ENCODE measurements around the gene HPCA.
A peak's percentile ranks its signal among the peaks of the same experiment; 100 is the strongest.

The HPCA gene

DNA sequence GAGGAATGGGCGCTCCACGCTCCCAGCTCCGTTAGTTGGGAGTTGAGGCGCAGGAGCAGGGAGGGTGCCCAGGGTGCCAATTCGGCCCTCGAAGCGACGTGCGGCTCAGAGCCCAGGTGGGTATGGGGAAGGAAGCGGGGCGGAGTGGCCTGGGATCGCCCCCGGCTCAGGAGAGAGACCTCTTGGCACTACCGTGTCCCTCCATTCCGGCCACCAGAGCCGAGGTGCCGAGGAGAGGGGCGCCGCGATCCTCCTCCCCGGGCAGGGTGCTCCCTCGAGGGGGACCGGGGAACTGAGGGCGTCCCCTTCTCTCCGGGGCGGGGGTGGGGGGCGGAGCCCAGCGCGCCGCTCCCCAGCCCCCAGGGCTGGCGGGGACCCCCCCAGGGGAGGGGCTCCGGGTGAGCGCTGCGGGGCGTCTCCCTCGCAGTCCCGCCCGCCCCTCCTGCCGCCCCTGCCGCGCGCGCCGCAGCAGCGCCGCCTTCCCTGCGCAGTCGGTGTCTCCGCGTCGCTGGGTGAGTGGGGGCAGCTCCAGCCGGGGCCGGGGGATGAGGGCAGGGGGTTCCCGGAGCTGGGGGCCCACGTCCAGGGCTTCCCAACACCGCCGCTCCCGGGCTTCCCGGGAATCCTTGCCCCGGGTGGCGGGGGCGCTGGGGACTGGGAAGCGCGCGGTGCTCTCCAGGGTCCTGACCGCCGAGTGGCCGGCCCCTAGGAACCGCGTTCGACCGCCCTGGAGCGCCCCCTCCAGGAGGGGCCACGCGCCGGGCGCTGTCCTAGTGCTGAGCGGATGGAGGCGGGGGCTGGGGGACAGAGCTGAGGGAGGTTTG is at the start of gene HPCA:
HPCA (plus strand) TSS at position 488 of the 824 bp plus-strand sequence. CDS start 2,408 bp downstream, outside the sequence.
- H3K4me3 ChIP-seq (ENCODE audit: low read depth, low read length), result no peak within 1 kb of the TSS
- TF ChIP-seq, protein P1, sequence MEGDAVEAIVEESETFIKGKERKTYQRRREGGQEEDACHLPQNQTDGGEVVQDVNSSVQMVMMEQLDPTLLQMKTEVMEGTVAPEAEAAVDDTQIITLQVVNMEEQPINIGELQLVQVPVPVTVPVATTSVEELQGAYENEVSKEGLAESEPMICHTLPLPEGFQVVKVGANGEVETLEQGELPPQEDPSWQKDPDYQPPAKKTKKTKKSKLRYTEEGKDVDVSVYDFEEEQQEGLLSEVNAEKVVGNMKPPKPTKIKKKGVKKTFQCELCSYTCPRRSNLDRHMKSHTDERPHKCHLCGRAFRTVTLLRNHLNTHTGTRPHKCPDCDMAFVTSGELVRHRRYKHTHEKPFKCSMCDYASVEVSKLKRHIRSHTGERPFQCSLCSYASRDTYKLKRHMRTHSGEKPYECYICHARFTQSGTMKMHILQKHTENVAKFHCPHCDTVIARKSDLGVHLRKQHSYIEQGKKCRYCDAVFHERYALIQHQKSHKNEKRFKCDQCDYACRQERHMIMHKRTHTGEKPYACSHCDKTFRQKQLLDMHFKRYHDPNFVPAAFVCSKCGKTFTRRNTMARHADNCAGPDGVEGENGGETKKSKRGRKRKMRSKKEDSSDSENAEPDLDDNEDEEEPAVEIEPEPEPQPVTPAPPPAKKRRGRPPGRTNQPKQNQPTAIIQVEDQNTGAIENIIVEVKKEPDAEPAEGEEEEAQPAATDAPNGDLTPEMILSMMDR (IDR thresholded peaks at IDR 0.05; ENCODE audit: low read depth, low read length, missing control alignments), result peak; percentile 39
- DNase-seq (ENCODE audit: low read depth), result no peak

DNA sequence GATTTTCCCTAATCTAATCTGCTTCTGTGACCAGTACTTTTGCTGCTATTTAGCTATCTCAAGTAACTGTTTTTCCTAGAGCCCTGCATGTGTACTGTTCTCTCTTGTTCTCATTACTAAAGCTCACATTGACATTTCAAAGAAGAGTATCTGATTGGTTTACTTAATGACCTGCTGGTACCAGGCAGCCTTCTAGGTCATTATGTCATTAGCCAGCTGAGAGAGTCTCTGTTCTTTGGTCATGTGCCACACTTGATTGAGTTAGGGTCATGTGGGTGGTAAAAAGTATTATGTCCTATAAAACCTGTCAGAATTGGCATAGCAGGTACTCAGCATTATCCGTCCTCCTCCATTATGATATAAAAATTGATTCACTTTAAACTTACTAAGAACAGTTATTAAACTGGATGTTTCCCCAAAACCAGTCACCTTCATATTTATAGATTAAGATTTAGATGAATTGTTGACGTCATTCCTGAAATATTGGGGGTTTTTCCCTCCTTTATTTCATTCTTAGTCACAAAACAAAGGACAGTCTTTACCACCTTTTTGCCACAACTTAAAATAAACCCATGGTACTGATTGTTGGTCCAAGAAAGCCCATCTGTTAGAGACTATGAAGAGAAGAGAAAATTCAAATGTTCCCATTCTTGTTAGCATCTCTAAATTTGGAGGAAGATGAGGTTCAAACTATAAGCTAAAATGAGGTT is 37.8 kb upstream of the HPCA start:
- no peak overlapping the region for H3K4me3 ChIP-seq (ENCODE audit: low read depth, low read length)
- no peak for DNase-seq (ENCODE audit: low read depth)
- TF ChIP-seq, protein P1 (IDR thresholded peaks at IDR 0.05; ENCODE audit: low read depth, low read length, missing control alignments), result no peak

DNA sequence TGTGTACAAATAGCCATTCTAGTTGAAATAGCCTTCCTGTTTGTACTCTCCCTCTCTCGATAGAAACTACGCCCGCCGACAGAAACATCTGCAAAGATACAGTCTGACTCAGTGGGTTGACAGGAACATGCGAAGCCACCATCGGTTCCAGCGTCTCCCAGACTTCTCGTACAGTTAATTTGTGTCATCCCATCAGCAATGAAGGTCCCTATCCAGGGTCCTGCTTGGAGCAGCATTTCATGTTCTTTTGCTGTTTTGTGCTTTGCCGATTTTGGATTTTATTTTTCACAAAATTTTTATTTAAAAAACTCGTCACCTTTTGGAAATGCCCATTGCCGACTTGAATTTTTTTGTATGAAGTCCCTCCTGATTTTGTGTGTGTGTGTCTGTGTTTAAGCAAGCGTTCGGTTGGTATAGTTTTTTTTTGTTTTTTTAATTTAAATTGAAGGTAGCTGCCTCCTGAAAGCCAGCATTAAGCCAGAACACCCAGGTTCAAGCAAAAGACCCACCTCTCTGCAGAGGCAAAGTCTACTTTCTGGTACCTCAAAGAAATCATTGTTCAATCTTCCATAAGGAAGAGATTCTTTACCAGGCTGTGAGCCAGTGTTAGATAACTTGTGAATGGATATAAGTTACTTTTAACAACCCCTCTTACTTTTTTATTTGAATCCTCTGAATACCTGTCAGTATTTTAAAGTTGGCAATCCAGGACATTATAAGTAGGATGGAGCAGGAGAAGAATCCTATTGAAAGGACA is 30.3 kb upstream of the HPCA start:
- H3K4me3 ChIP-seq (ENCODE audit: low read depth, low read length), result no peak overlapping the region
- TF ChIP-seq, protein P1 (IDR thresholded peaks at IDR 0.05; ENCODE audit: low read depth, low read length, missing control alignments), result no peak
- no peak for DNase-seq (ENCODE audit: low read depth)

DNA sequence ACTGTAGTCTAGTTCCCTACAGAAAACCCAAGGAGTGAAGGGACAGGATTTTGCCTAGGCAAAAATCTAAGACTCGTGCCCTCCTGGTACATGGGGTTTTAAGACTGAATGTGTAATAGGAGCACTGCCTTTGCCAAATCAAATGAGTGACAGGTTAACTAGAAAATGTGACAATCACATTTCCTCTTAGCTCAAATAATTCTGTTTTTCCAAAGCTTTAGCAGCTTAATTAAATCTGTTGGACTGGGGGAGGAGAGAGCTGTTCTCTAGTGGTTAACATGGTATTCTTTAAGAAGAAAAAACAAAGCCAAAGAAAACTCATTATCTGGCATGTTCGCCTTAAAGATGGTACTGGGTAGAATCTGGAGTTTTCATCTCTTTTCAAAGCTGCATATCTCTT is 28.2 kb upstream of the HPCA start:
- TF ChIP-seq, protein P1 (IDR thresholded peaks at IDR 0.05; ENCODE audit: low read depth, low read length, missing control alignments), result no peak
- no peak for DNase-seq (ENCODE audit: low read depth)
- H3K4me3 ChIP-seq (ENCODE audit: low read depth, low read length), result no peak overlapping the region

DNA sequence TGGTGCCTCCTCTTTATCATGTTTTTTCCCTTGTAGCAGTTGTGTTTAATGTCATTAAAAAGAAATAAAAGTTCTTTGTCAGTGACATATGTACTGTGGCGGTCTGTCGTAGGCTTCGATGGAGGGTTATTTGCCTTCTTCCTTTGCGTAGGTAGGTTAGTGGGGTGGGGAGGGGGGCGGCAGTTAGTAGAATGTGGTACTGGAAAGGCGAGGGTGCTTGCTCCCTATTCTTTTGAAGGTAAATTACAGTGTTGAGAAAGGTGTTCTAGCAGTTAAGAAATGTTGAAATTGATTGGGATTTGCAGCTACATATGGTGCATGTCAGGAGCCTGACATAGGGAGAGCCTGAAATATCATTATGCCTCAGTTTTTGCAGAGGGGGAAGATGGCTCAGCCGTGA is 27.5 kb upstream of the HPCA start:
- TF ChIP-seq, protein P1 (IDR thresholded peaks at IDR 0.05; ENCODE audit: low read depth, low read length, missing control alignments), result no peak
- H3K4me3 ChIP-seq (ENCODE audit: low read depth, low read length), result no peak overlapping the region
- DNase-seq (ENCODE audit: low read depth), result no peak

DNA sequence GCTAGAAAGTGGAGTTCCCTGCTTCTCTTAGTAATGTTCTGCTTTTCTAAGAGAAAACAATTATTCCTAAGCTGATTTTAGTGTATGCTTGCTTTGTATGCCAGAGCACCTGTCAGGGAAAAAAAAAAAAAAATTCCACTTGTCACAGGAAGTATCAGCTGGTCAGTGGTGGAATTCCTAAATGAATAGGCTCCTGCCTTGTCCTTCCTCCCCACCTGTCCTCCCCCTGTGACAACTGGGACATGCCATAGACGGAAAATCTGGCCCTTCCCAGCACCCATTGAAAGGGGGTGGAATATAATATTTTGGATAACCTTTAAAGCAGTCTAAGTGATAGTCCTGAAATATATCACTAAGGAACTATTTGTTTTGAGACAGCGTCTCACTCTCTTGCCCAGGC is 26.4 kb upstream of the HPCA start:
- DNase-seq (ENCODE audit: low read depth), result no peak
- no peak overlapping the region for H3K4me3 ChIP-seq (ENCODE audit: low read depth, low read length)
- TF ChIP-seq, protein P1 (IDR thresholded peaks at IDR 0.05; ENCODE audit: low read depth, low read length, missing control alignments), result no peak
